PFSK-1 (cell line): ENCODE data around the gene DKK2.

Source experiments
- FOXP2 ChIP-seq: optimal IDR thresholded peaks from 2 replicates; pipeline ENCODE3; 2011; ENCODE audit warnings: borderline replicate concordance, control low read depth, inconsistent platforms; ENCODE audit not compliant: insufficient read depth; ENCODE audit errors: extremely low read length, extremely low read depth
- POLR2AphosphoS5 ChIP-seq: IDR thresholded peaks from 2 replicates; pipeline ENCODE4 v1.6.1; 2012; ENCODE audit warnings: low read depth, mild to moderate bottlenecking, control low read depth, low read length, moderate library complexity
- REST ChIP-seq, 2 experiments: IDR thresholded peaks; 2 replicates each; pipeline versions ENCODE4 v1.6.1 to v1.8.0; 2011 to 2012; ENCODE audit warnings: low read depth in 2 of 2, low read length in 2 of 2, control low read depth in 1 of 2, inconsistent platforms in 1 of 2, mild to moderate bottlenecking in 1 of 2, moderate library complexity in 1 of 2; ENCODE audit not compliant: insufficient read depth in 1 of 2
- SIN3A ChIP-seq: IDR thresholded peaks from 2 replicates; pipeline ENCODE4 v1.6.1; 2012; ENCODE audit warnings: mild to moderate bottlenecking, low read length, moderate library complexity, borderline replicate concordance; ENCODE audit not compliant: insufficient read depth
- TAF1 ChIP-seq: IDR thresholded peaks from 2 replicates; pipeline ENCODE4 v1.6.1; 2012; ENCODE audit warnings: low read length, control low read depth, borderline replicate concordance; ENCODE audit not compliant: insufficient read depth

DKK2 gene

GRCh38 chr4:107058828-107059227 is 22.7 kb upstream of the DKK2 start:
- TF ChIP-seq SIN3A (no peak), POLR2AphosphoS5 (no peak), REST (IDR thresholded peaks at IDR 0.05; ENCODE audit: insufficient read depth in 1 of 2, low read depth in 2 of 2, low read length in 2 of 2) (no peak), TAF1 (no peak), FOXP2 (no peak)

- no peak for TF ChIP-seq TAF1
- no peak for TF ChIP-seq FOXP2
- no peak for TF ChIP-seq REST (IDR thresholded peaks at IDR 0.05; ENCODE audit: insufficient read depth in 1 of 2, low read depth in 2 of 2, low read length in 2 of 2)
- no peak for TF ChIP-seq SIN3A
- TF ChIP-seq POLR2AphosphoS5 = no peak
Observed at GRCh38 chr4:107050525-107051135, 14.5 kb upstream of the DKK2 start.

DNA sequence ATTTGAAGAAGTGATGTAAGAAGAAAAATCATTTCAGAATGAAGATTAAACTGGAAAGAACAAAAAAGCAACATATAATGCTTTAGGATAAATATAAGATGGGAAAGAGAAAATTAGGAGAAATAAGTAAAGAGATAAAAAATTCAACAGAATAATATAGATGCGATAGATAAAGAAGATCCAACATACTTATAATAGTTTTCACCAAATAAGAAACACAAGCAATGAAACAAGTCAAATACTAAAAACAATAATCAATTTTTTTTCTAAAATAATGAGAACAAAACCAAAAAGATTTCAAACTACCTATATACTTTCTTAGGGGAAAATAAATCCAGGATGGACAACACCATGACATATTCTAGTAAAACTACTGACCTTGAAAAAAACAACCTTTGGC is 10.1 kb upstream of the DKK2 start:
- TF ChIP-seq POLR2AphosphoS5 = no peak

DNA sequence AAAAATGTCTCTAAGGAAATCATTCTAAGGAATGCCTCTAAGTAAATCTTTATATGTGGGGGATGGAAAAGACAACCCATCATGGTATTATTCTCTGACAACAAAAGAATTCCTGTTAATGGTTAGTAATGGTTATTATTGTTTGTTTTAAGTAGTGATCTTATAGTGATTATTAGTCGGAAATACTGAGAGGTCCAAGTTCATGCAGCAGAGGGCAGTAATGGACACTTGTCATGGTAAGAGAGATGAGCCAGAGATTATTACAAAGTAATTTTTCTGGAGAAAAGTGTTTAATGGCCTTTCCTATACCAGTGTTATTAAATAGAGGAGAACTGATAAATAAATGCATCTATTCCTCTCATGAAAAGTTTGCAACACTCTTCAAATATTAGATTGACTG is 8.1 kb upstream of the DKK2 start:
- TF ChIP-seq REST (IDR thresholded peaks at IDR 0.05; ENCODE audit: insufficient read depth in 1 of 2, low read depth in 2 of 2, low read length in 2 of 2) (no peak), POLR2AphosphoS5 (no peak), SIN3A (no peak), TAF1 (no peak), FOXP2 (no peak)

- no peak for TF ChIP-seq SIN3A
- no peak for TF ChIP-seq TAF1
- no peak for TF ChIP-seq FOXP2
- no peak for TF ChIP-seq REST (IDR thresholded peaks at IDR 0.05; ENCODE audit: insufficient read depth in 1 of 2, low read depth in 2 of 2, low read length in 2 of 2)
- no peak for TF ChIP-seq POLR2AphosphoS5
Observed at GRCh38 chr4:107037199-107037584, 1.1 kb upstream of the DKK2 start.

DNA sequence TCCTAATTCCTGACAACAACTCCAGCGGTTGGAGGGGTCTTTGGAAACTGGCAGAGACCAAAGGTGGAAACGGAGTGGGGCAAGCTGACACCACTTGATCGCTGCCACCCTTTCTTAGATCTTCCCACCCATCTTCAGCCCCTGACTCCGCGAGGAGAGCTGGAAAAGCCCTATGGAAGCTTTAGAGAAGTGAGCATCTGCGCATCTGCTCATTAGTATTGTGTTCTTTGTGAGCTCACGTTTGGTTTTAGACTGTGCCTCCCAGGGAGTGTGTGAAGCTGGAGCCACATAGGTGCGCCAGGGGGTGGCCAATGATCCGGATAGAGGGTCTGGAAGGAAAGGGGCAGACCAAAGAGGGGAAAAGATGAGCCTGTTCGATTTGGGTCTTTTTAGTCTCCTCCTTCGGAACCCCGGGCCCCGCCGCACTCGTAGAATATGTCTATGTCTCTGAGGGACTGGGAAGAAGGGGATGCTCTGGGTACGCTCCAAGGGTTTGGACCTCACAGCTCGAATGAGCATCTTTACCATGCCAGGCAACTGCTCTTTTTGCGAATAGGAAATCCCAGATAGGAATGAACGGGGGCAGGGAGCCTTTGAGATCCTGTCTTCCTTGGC is 578 bp upstream of the DKK2 start:
- TF ChIP-seq FOXP2 = no peak
- TF ChIP-seq SIN3A = no peak
- no peak for TF ChIP-seq POLR2AphosphoS5
